HG03558 (cell line): ENCODE data around the gene ASB3.
"Not testable (repeated sequence)": the region's sequence is repeated elsewhere in the genome, so short reads cannot be mapped to it uniquely, and the experiment has no call there.

Source experiments
- ATAC-seq: cut with Tn5 transposase; IDR thresholded peaks from one replicate; pipeline ENCODE4 v1.9.1; 2021; ENCODE audit warnings: moderate number of reproducible peaks; ENCODE audit not compliant: unreplicated experiment; ENCODE audit errors: extremely low read depth

The ASB3 gene, protein sequence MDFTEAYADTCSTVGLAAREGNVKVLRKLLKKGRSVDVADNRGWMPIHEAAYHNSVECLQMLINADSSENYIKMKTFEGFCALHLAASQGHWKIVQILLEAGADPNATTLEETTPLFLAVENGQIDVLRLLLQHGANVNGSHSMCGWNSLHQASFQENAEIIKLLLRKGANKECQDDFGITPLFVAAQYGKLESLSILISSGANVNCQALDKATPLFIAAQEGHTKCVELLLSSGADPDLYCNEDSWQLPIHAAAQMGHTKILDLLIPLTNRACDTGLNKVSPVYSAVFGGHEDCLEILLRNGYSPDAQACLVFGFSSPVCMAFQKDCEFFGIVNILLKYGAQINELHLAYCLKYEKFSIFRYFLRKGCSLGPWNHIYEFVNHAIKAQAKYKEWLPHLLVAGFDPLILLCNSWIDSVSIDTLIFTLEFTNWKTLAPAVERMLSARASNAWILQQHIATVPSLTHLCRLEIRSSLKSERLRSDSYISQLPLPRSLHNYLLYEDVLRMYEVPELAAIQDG

DNA sequence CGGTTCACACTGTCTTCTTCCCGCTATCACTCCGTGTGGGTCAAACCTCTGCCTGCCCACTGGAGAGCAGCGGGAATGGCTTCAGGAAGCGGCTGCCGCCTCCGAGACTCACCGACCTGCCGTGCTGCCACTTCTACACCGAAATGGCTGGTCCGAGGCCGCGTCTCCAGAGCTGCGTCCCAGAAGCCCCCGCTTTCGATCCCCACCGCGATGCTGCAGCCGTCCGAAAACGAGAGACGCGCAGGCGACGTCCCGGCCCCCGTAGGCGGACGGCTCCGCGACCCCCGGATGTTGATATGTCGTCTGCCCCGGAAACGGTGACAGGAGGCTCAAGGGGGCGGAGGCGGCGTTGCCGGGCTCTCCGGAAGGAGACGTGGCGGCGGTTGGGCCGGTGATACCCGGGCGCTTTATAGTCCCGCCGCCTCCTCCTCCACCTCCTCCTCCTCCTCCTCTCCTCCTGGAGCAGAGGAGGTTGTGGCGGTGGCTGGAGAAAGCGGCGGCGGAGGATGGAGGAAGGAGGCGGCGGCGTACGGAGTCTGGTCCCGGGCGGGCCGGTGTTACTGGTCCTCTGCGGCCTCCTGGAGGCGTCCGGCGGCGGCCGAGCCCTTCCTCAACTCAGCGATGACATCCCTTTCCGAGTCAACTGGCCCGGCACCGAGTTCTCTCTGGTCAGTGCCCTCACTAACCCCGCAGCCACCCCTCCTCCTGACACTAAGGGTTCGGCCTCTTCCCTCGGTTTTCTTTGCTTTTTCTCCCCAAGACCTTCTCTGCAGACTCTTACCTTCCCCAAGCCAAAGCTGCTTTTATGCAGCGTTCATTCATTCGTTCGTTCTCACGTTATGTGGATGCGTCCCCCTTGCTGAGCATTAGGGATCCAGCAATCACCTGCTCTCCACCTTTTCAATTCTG lies at the start of gene ASB3, which contains the start of gene ERLEC1:
ASB3 (minus strand) TSS at position 249 of the 909 bp plus-strand sequence. CDS start 21,381 bp downstream, outside the sequence.
ERLEC1 (plus strand) TSS at position 340 of the 909 bp plus-strand sequence; CDS start at position 507, 167 bp downstream.
- ATAC-seq = peak; percentile 90

DNA sequence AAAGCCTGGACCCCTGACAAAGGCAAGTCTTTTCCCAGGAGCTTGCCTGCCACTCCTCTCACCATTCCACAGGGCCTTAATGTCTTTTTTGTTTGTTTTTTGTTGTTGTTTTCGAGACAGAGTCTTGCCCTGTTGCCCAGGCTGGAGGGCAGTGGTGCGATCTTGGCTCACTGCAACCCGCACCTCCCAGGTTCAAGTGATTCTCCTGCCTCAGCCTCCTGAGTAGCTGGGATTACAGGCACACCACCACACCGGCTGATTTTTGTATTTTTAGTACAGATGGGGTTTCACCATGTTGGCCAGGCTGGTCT lies 43.2 kb upstream of the ASB3 start:
- not testable (repeated sequence) for ATAC-seq

DNA sequence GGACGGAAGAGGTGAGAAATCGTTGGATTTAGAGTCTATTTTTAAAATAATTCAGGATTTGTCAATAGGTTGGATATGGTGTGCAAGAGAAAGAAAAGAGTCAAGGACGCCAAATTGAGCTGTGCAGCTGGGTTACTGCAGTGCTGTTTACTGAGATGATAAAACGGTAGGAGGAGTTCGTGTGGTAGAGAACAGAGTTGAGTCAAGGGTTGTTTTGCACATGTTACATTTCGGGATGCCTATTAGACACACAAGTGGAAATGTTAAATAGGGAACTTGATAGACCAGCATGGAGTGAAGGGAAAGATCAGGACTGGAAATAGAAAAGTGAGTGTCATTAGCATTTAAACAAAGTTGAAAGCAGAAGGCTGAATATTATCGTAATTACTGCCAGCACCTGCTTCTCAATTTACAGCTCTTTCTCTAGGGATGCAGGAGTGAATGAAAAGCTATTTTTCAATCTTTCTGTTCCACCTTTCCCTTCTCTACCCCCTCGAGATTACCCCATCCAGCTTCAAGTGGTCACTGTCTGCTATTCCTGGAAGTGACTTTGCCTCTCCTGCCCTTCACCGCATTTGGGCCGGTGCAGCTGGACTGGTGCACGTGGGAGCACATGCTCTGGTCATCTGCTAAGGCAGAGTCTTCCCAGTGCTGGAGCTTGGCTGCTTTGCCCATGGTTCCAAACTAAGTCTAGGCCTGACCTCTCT lies 42.7 kb upstream of the ASB3 start:
- ATAC-seq = no peak

DNA sequence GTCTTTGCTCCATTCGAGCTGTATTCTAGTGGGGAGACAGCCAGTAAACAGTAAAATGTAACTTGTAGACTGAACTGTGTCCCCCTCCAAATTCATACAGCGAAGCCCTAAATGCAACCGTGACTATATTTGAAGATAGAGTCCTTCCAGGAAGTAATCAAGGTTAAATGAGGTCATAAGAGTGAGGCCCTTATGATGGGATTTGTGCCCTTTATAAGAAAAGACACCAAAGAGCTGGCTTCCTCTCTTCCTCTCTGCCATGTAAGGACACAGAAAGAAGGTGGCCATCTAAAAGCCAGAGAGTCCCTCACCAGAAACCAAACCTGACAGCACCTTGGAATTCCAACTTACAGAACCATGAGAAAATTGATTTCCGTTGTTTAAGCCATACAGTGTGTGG lies 41.6 kb upstream of the ASB3 start:
- ATAC-seq = no peak

DNA sequence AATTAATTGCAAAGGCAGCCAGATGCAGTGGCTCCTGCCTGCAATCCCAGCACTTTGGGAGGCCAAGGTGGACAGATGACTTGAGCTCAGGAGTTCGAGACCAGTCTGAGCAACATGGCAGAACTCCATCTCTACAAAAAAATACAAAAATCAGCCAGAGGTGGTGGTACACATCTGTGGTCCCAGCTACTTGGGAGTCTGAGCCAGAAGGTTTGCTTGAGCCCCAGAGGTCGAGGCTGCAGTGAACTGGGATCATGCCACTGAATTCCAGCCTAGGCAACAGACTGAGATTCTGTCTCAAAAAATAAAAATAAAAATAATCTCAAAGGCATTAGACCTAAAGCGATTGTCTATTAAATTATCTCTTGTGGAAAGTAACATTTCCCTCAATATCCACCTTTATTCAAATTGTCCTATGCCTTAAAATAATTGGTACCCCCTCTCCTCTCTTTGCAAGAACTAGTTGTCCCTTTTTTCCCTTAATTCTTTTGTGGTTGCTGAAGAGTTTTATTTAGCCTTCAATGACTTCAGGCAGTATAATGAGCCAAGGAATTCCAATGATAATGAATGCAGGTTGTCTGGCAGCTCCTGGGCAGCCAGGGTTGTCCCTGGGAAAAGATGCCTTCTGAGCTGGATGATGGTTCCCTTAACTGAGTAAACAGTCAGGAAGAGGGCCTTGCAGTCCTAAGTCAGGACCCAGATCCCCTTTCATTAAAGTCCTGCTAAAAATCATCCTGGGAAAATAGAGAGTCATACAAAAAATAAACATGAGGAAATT lies 40.8 kb upstream of the ASB3 start:
- ATAC-seq = no peak

DNA sequence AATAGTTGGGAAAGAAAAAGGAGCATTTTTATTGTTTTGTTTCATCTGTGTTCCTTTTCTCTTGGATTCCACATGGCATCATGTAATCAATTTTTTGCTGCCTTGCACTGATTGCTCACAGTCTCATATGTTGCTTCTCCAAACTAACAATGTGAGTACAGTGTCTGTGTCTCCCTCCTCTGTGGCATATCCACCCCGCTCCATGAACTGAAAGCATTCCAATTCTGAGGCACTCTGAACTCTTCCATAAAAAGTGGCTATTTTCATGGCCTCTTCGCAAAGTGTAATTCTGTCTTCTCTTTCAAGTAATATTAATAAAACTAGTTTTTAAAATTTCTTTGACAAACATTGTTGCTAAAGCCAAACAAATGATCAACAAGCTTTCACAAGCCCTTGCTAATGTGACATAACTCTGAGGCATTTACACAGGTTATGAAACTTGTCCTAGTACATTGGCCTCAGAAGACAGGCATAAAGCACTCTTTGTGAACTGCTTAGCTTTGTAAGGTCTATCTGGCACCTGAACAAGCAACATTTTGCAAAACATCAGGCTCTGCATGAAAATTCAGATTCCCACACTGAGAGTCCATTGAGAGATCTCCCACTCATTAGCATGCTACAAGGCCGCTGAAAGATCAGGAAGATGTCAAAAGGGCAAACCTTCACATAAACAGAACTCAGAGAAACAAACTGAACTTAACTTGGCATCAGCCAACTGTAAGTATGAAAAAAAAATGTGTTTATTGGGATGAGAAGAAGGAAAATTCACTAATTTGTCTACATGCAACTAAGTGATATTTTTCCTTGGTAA lies 40.0 kb upstream of the ASB3 start:
- ATAC-seq = no peak

DNA sequence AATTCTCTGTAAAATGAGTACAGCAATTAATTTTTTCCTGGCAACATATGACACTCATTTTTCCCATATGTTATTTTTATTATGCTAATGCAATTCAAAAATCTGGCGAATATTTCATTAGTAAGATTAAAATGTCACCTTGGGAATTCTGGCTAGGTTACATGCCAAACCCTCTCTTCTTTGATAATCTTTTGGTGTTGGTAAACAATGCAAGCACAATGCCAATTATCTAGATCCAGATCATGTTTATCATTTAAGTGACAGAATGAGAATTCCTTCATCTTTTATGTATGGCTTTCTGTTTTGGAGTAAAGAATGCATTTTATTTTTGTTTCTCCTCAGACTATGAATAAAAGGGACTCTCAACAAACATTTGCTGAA lies 39.3 kb upstream of the ASB3 start:
- ATAC-seq = no peak

DNA sequence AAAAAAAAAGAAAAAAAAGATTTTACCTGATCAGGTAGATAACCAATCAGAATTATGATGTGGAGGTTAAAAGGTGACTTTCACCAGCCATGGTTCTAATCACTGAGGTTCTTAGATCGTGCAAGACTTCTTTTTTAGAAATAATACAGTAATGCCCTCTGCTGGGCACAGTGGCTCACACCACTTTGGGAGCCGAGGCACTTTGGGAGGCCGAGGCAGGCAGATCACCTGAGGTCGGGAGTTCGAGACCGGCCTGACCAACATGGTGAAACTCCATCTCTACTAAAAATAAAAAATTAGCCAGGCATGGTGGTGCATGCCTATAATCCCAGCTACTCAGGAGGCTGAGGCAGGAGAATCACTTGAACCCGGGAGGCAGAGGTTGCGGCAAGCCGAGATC lies 36.9 kb upstream of the ASB3 start:
- ATAC-seq = not testable (repeated sequence)

DNA sequence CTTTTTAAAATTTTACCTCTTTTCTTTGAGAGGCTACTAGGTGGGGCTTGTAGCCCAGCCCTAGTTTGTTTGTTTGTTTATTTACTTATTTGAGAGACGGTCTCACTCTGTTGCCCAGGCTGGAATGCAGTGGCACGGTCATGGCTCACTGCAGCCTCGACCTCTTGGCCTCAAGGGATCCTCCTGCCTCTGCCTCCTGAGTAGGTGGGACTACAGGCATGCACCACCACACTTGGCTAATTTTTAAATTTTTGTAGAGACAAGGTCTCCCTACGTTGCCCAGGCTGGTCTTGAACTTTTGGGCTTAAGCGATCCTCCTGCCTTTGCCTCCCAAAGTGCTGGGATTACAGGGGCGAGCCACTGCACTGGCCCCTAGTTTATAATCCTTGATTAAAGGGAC lies 35.1 kb upstream of the ASB3 start:
- no peak for ATAC-seq

DNA sequence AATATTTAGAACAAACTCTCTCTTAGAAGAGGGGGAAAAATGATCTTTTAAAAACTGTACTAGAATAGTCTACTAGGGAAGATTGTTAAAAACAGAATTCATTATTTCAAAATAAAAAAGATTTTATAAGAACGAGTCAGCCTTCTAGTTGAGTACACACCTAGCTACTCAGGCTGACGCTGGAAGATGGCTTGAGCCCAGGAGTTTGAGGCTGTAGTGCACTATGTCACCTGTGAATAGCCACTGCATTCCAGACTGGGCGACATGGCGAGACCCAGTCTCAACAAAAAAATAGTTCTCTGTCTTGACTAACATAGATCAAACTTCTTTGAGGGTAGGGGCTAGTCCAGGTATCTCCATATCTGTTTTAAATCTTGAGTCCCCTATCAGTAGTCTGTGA lies 34.0 kb upstream of the ASB3 start:
- no peak for ATAC-seq

DNA sequence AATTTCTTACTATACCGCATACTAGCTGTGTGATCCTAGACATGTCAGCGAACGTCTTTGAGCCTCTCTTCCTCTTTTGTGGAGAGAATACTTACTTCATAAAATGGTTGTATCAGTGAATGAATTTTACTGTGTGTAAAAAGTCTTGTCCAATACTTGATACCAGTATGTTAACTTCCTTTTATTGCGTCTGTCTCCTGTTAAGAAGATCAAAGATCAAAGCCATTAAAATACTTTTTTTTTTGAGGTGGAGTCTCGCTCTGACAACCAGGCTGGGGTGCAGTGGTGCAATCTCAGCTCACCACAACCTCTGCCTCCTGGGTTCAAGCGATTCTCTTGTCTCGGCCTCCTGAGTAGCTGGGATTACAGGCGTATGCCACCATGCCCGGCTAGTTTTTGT lies 33.3 kb upstream of the ASB3 start:
- ATAC-seq = no peak

DNA sequence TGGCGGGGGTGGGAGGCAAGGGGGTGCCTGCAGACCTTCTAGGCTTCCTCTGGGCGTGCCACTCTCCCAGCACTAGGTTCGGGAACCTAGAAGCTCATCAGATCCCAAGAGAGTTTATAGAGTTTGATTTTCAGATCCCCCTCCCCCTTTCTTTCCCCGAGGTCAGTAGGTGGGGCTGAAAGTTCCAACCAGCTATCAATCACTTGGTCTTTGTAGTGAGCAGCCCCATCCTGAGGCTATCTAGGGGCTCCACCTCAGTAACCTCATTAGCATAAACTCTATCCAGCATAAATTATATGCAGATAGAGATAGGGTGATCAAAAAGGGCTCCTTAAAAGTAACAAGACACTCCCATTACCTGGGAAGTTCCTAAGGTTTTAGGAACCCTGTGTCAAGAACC lies 32.9 kb upstream of the ASB3 start:
- no peak for ATAC-seq

DNA sequence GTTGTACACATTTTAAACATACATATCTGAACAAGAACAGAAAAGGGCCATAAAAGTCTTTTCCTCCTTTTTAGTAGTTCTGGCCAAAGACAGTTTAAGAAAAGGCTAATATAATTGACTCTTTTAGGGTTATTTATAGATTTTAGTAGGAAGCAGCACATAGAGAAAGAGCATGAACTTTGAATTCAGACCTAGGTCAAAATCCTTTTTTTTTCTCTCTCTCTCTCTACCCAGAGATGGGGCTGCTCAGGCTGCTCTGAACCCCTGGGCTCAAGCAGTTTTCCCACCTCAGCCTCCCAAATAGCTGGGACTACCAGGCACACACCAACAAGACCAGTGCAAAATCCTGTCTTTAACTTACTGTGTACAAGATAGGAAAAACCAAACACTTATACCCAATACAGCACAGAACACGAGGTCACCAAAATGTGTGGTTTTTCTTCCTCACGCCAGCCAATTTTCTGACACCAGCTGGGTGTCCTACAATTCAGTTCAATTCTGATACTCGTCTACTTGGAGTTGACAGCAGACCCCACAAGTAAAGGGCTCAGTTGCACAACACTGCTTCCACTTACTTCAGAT lies 32.2 kb upstream of the ASB3 start:
- ATAC-seq = no peak

DNA sequence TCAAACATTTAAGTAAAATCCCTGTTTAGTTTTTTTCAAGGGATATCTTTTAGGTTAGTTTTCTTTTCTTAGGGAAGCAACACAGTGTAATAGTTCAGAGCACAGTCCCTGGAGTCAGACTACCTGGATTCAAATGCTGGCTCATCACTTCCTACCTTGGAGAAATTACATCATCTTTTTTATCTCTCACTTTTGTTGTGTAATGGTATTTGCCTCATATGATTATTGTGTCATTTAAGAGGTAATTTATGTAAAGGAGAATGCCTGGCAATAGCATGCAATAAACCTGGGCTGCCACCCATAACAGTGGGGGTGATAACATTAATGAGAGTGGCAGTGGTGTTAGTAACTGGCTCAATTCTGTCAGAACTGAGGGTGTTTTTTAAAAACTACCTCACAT lies 26.4 kb upstream of the ASB3 start:
- no peak for ATAC-seq

DNA sequence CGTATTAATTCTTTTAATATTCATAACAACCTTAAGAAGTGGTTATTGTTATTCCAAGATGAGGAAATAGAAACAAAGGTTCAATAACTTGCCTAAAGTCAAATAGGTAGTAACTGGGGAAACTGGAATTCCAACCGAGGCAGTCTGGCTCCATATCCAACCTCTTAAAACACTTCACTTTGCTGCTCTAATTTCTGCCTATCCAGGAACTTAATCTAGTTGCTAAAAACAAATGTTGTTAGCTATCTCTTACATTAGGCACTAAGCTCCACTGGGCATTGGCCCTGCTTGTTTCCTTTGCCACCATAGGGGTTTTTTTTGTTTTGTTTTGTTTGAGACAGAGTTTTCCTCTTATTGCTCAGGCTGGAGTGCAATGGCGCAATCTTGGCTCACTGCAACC lies 24.8 kb upstream of the ASB3 start:
- no peak for ATAC-seq

DNA sequence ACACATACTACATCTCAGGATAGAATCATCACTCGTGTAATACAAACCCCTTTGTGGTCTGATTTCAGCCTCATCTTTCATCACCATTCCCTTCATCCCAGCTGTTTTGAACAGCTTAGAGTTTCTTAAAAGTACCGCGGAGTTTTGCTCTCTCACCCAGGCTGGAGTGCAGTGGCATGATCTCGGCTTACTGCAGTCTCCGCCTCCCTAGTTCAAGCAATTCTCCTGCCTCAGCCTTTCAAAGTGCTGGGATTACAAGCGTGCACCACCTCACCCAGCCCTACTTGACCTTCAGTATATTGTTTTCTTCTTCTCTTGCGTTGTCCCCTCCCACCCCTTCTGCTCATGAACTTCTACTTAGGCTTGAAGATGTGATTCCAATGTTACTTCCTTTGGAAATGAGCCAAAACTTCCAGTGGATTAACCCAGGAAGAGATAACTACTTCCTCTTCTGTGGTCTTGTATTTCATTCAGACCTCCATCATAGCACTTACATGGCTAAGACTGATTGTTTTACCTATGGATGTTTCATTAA lies 15.9 kb upstream of the ASB3 start:
- ATAC-seq = no peak

DNA sequence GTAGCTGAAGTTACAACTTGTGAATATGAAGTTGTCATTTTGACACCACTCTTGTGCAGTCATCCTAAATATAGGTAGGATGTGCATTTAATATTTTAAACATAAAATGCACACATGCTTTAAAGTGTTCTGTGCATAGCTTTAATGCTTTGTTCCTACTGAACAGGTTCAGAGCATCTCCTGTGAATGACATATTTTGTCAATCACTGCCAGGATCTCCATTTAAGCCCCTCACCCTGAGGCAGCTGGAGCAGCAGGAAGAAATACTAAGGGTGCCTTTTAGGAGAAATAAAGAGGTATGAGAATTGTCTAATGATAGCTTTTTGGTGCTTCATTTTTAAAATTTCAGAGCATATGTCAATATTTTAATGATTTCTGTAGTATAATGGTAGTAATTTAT lies 14.8 kb upstream of the ASB3 start:
- no peak for ATAC-seq

DNA sequence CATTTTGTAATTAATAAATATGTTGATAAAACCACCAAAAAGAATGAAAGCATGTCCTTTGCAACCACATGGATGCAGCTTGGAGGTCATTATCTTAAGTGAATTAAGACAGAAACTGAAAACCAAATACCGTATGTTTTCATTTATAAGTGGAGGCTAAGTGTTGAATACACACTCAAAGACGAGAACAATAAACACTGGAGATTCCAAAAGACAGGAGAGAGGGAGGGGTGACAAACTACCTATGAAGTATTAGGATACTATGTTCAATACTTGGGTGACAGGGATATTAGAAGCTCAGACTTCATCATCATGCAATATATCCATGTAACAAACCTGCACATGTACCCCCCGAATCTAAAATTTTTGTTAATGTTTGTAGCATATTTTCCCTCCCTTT lies 7.1 kb upstream of the ASB3 start:
- ATAC-seq = no peak
